Stimulated activated CD8-positive, alpha-beta memory T cell treated with anti-CD3 and anti-CD28 coated beads, Interleukin-4, amount 100 ng/mL, for 4 hours (primary cell): ENCODE data around the gene PRCD.
"Not testable (repeated sequence)": the region's sequence is repeated elsewhere in the genome, so short reads cannot be mapped to it uniquely, and the experiment has no call there.

ENCODE experiments used
- DNase-seq, 2 donors: peaks; one replicate each; pipeline ENCODE4 v3.0.0-alpha.2; 2020; ENCODE audit warnings: low read depth in 2 of 2, low spot score in 1 of 2

The PRCD gene

DNA sequence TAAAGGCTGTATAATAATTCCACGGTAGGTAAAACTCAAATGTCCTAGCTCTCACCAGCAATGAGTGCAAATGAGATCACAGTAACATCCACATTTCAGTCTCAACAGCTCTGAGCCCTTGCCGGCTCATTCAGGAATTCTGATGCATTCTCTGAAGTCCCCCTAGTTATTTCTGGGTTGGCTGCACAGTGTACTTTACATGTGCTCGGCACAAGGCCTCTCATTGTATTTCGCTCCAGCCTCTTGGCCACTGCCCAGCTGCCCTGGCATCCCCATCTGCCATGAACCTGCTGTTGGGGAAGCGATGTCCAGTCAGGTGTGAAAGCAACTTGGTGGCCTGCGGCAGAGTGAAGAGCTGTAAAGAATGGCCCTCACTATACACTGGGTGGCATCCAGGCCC is 14.3 kb downstream of the PRCD start:
- DNase-seq, result no peak

DNA sequence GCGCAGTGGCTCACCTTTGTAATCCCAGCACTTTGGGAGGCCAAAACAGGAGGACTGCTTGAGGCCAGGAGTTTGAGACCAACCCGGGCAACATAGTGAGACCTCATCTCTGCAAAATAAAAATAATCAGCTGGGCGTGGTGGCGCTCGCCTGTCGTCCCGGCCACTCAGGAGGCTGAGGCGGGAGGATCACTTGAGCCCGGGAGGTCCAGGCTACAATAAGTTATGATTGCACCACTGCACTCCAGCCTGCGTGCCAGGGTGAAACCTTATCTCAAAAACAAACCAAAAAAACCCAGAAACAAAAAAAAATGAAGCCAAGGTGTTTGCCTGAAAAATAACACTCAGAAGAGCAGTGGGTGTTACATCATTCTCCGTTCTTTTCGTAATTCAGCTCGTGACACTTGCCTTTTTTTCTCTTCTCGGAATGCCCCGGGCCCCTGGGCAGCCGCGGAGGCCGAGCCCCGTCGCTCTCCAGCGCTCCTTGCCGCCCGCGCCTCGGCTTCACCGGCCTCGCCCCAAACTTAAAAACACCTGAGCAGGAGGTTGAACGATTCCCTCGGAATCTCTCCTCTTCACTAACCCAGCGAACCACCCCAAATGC is 17.0 kb downstream of the PRCD start:
- DNase-seq, result no peak

DNA sequence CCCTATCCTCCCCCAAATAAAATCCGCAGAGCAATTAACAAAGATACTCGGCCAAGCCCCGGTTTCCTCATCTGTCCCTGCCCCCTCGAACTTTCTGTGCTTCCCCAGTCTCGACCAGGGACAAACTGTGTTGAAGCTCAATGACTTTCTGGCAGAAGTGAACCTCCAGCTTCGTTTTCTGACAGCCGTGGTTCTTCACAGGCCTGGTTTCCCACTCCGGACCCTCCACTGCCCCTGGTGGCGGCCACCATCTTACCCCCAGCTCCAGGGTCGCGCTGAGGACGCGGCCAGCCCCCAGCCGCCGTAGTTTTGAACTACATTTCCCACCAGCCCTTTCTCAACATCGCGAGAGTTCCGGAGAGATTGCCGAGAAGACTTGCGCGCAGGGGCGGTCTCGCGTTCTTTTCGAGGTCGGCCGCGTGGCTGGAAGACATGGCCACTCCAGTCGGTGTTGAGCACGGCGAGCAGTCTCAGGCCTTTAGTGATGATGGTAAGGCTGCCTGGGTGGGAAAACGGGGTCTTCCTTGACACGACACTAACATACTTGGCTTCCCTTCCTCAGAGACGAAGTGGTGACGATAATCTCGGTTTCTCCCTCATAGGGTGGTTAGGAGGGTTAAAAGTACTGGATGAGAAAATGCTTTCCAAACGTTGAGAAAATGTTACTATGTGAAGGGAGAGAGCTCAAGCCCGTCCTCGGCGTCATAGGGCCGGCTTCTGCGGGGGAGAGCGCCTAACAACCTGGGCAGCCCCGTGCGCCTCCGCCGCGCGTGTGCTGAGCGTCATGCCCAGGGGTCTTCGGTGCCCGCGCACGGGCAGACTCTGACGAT is 17.7 kb downstream of the PRCD start:
- DNase-seq, result peak; percentile 84 to 86

DNA sequence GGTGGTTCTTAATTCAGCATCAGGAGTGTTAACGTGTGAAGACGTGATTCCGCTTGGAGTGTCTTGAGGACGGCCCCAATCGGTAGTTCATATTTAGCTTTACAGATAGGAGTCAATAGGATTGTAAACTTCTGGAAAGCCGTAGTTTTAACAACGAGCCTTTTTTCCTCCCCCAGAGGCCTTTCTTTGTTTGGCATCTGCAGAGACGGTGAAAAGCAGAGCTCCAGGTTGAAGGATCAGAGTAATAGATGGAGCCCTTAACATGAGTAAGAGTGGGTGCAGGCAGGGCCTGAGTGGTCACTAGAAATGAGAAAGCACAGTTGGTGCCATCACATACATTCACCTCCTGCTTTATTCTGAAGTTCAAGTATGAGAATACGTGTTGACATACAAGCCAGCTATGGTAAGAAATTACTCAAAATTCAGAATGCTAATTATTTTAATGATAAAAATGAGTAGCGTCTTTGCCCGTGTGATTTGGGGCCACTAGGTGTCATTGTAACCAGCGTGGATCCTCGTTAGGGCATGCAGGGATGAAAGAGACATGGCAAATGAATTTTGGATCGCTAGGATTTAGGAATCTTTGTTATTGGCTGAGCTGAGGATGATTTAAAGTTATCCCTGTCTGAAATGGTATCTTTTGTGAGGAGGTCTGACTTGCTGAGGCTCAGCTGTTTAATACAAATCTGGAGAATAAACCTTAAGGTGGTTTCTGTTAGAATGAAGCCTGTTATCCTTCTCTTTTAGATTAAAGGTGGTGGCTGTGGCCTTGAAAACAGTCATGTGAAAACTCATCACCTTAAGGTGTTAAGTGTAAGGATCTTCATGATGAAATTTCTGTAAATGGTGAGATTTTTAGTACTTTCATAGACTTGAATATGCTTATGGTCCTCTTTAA is 18.6 kb downstream of the PRCD start:
- DNase-seq, result no peak

DNA sequence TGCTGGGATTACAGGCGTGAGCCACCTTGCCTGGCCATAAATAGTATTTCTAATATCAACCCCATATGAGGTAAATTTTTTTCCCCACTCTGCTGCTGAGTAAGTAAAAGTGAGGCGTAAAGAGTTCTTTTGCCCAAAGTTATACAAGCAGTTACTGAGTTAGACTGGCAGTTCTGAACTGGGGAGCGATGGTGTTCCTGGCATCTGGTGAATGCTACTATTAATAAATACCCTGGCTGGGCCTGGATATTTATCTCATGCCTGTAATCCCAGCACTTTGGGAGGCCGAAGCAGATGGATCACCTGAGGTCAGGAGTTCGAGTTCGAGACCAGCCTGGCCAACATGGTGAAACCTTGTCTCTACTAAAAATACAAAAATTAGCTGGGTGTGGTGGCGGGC is 19.6 kb downstream of the PRCD start:
- not testable (repeated sequence) for DNase-seq

DNA sequence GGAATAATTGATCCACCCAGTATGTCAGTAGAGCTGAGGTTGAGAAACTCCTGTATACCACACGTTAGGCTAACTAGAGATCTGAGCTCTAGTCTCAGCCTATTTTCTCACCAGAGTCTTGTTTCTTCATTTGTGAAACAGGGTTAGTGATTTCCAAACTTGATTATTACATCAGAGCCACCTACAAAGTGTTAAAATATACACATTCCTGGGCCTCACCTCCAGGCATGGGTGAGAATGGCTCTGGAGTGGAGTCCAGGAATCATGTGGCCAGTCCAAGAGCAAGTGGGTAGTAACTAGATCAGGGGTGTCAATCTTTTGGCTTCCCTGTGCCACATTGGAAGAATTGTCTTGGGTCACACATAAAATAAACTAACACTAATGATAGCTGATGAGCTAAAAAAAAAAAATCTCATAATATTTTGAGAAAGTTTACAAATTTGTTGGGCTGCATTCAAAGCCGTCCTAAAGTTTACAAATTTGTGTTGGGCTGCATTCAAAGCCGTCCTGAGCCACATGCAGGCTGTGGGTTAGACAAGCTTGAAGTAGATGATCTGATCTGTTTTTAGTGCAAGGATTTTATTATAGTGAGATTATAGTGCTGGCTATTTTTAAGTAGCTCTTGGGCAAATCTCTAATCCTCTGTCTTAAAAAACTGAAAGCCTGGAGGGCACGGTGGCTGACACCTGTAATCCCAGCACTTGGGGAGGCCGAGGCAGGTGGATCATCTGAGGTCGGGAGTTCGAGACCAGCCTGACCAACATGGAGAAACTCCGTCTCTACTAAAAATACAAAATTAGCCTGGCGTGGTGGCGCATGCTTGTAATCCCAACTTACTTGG is 20.4 kb downstream of the PRCD start:
- DNase-seq, result no peak

DNA sequence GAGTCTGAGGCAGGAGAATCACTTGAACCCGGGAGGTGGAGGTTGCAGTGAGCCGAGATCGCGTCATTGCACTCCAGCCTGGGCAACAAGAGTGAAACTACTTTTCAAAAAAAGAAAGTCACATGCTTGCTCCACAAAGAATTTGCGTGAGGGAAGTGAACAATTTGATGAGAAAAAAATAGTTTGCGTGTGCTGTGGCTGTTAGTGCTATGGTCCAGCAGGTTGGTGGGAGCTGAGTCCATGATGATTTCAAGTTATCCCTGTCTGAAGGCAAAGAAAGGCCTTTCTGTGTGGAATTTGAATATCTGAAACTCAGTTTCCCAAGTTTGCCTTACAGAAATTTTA is 21.0 kb downstream of the PRCD start:
- DNase-seq, result no peak

DNA sequence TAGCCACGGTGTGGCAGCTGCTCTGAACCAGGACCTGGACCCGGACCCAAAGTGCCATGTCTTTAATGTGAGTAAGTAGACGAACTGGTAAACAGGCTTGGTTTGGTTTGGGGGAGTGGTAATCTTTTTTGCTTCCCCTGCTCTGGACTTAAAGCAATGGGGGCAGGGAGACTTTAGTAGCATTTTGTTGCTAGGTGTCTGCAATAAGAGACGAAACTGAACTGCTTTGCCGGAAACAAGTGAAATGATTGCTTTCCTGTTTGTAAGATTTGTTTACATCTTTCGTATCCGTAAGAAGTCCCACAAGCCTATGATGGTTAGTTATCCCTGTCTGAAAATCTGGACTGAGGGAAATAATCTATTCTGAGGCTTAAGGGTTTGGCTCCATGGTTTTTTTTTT is 21.5 kb downstream of the PRCD start:
- DNase-seq, result no peak

DNA sequence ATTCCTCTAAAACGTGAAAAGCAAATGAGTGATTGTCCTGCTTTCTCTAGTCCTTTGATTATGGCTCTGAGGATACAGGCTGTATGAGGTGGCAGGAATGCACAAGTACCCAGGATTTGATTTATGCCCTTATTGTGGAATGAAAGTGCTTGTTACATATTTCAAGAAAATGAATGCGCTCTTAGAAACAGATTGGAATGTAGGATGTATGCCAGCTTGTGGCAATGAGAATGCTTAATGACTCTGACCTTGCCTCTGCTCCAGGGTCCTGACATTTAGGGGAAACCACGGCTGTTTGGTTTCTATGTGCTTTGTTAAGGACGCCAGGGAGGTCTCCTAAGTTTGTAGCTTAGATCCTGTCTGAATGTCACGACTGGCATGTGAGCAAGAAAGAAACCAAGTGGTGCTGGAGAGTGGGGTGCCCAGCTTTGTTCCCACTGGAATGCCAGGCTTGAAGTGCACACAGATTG is 22.0 kb downstream of the PRCD start:
- DNase-seq, result no peak

DNA sequence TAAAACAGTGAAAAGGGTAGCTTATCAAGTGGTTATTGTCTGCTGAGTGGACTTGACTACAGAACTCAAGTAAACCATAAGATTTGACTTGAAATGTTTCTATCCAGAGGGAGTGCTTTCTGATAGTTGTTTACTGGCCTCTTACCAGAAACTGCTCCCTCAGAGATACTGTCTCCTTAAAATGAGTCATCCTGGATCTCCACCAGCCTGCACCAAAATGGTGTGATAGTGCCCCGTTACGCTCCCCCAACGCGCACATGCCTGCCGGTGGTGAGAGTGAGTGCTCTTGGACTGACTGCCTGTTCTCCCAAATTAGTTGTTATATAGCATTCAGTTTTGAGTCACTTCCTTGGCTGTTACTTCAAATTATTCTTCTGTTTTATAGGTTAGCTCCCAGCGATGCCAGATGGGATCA is 22.9 kb downstream of the PRCD start:
- DNase-seq, result no peak

DNA sequence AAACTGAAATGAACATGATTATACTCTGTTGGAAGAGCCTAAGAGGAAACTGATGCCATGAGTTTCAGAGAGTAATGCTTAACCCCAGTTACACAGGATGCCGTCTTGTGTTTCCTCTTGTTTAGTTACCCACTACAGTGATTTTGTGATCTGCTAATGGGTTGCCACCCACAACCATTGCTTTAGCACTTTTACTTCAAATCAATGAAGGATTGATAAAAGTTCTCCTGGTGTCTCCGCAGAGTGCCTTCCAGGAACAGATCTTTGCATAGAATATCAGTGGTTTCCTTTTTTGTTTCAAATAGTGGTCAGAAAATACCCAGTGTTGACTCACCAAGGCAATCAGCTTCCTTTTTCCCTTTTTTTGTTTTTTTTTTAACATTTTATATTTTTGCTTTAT is 23.5 kb downstream of the PRCD start:
- not testable (repeated sequence) for DNase-seq

DNA sequence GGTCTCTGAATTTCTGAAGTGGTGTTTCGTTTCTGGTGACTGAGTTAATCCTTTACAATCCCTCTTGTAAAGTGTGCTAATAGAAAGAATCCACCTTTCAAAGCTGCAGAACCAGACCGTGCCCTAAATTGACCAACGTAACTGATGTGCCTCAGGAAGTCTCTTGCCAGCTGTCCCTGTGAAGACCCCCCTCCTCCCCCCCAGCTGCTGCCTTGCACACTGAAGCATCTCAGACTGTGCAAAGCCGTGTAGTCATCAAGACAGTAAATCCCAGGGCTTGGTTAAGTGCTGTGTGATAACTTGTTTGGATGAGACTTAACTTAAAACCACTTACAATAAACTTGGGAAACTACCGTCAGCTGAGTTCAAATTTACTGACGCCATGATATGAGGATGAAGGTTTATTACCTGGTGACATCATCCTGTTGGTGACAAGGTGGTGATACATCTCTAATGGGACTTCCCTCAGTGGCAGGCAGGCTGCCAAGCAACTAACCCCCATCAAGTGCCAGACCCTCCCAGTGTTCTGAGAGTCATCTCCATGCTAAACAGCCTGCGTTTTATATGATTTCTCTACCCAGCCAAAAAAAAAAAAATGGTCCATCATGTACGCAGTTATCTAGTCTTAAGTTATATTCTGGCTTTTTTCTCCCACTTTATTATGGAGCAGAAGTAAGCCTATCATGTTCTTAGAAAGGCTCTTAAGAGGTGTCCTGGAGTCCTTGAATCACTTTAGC is 25.3 kb downstream of the PRCD start:
- DNase-seq, result not testable (repeated sequence)

DNA sequence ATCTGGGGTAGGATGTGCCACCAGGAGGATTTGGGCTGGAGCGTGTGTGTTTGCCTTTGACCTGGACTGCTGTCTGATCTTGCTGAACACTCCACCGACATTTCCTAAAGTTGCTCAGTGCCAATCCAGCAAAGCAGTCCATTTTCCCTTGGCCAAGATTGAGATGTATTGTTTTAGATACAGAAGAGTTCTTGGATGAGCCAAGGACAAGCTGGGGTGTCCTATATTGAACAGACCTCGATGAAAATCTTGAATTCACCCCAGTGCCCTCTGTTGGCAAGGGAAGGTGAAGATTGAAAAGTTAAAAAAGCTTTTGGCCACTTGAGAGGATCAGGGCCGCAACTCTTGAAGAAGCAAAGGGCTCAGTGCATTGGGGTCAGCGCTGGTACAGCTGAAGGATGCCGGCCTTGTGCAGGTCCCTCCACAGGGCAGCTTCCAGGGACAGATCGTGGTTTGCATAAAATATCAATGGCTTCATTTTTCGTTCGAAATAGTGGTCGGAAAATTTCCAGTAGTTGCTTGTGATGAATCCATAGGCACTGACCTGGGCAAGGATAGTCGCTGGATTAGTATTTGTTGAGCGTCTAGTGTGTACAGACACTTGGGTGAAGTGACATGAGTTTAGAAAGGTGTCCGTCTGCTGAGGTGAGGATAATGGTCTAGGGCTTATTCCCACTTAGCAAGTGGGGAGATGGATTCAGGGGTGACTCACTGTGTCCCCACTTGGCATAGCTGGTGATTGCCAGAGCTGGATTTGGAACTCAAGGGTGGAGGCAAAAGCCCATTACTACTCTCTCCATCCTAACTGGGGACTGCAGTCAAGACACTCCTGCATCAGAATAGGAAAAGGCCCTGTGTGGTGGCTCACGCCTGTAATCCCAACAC is 26.1 kb downstream of the PRCD start:
- DNase-seq, result no peak

DNA sequence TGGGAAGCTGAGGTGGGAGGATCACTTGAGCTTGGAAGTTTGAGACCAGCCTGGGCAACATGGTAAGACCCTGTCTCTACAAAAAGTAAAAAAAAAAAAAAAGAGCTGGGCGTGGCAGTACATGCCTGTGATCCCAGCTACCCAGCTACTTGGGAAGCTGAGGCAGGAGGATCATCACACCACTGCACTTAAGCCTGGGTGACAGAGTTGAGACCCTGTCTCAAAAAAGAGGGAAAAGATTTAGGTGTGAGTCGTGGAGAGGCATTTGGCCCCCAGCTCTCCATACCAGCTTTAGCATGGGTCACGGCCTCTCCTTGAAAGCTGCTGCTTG is 26.7 kb downstream of the PRCD start:
- no peak for DNase-seq

DNA sequence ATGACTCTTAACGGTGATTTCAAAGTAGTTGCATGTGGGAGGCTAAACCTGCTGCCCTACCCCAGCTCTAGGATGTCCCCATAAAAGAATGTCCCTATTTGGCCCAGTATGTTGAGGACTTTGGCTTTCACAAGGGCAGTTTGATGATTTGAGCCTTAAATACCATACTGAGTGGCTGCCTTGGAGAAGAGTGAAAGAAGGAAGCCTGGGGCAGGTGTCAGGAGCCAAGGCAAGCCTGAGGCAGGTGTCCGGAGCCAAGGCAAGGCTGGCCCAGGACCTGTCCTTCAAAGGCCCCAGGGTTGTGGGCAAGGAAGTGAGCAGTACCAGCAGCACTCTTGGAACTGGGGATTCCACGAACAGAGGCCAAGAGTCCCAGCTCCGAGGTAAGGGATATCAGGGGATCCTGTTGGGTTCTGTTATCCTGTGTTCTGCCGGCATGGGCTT is 27.2 kb downstream of the PRCD start:
- no peak for DNase-seq

DNA sequence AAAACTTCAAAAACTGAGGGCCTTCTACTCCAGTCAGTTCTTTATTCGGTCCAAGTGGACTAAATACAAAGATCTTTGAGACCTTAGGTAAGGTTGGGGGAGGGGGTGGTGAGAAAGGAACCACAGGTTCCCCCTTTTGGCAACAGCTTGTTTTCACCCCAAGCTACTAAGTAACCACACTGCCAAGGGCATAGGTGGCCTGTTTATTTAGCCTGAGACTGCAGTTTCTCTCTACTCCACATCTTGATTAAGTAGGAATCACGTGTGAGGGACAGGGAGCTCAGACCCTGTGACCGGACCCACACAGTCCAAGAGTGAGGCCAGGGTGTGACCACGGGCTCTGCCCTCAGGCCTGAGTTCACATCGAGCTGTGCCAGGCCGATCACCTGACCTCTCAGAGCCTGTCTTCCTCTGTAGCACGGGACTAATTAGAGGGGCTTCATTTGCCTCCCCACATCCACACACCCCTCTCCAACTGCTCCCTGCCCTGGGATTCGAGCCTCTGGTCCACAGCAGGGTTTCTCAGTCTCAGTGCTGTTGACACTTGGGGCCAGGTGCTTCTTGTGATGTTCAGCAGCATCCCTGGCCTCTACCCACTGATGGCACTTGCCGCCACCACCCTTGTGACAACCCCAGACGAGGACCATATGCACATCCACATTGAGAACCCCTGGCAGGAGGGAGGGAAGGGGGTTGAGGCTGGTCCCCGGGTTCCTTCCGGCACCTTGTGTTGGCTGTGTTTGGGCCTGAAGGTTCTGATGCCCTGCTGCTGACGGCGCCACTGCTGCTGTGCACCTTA is 28.0 kb downstream of the PRCD start:
- DNase-seq, result no peak

DNA sequence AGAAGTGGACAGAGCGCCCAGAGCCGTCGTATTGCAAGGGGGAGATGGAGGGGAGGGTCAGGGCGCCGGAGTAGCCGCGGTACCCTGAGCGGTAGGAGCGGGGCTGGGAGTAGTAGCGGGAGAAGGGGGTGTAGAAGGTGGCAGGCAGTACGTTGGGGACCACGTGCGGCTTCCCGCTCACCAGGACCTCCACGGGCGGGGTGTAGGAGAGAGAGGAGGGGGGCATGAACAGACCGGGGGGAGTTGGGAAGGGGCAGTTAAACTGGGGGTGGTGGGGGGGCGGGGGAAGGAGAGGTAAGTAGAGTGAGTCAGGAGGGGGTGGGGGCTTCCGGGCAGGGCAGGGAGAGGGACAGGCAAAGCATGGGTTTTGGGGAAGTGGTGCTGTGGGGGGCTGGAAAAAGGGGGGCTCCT is 29.0 kb downstream of the PRCD start:
- DNase-seq, result no peak

DNA sequence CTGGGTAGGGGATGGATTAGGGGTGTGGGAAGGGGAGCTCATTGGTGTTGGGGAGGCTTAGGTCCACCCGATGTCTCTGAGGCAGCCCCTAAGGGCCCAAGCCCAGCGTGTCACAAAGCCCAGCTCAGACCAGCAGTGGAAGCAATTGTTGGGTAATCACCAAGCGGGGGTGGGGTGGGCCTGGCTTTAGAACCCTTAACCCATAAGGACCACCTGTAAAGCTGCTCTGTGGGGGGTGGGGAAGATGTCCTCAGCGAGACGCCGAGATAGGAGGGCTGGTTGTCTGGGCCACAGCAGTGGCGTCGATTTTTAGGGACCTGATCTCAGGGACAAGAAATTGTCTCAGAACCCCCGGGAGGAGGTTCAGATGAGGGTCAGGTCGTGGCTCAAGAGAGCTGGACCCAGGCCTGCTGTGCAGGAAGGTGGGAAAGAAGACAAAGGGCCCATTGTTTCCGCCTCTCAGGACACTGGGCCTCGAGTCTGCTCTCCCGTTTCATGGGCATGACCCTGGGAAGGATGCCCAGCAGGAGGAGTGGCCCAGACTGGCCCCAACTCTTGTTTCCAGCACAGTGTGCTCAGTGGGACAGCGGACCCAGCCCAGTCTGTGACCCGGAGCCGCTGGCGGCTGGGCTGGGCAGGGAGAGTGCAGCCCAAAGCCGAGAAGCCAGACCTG is 29.9 kb downstream of the PRCD start:
- DNase-seq, result no peak
